ENCODE data around the gene SIAH1. TPM values are rescaled to one million over a fixed set of nuclear protein-coding genes. Genes with fewer than 3 reads are reported as not detected.
"Not testable (repeated sequence)": the region's sequence is repeated elsewhere in the genome, so short reads cannot be mapped to it uniquely, and the experiment has no call there.

SIAH1 gene
- total RNA-seq, 4 donors from 2014 or later, result 21.6 to 31.0 (median 25.9) TPM

- H3K4me1 ChIP-seq, result peaks cover 75 to 91% (median 87%) of the 10 kb centered on the region in 4 donors
- TF ChIP-seq POLR2A (IDR thresholded peaks at IDR 0.05; ENCODE audit: low read depth) (no peak), POLR2AphosphoS5 (IDR thresholded peaks at IDR 0.05) (no peak), EP300 (IDR thresholded peaks at IDR 0.05) (no peak), CTCF (IDR thresholded peaks at IDR 0.05) (no peak)
- H3K36me3 ChIP-seq, result no peaks in the 10 kb centered on the region
- intact Hi-C loops (cut with DNase I), result no loop called here
- H3K9me3 ChIP-seq, result no peaks in the 10 kb centered on the region
- DNase-seq (ENCODE audit: extremely low spot score), result no peak
- no peak overlapping the region for H3K4me3 ChIP-seq
- H3K27me3 ChIP-seq, result no peaks in the 10 kb centered on the region
- 78% methylated on average over 4 of the region's 4 CpGs for WGBS
- no peak overlapping the region for H3K27ac ChIP-seq (replicated peaks in 1 of 4)
Observed at GRCh38 chr16:48373258-48374029, 11.8 kb downstream of the SIAH1 start.

GRCh38 chr16:48372744-48373143 is 12.5 kb downstream of the SIAH1 start:
- 88% methylated on average over 4 of the region's 4 CpGs for WGBS
- intact Hi-C loops (cut with DNase I), result no loop called here
- H3K9me3 ChIP-seq, result no peaks in the 10 kb centered on the region
- H3K4me3 ChIP-seq, result no peak overlapping the region
- H3K27ac ChIP-seq (replicated peaks in 1 of 4), result no peak overlapping the region
- peaks cover 68 to 84% (median 82%) of the 10 kb centered on the region in 4 donors for H3K4me1 ChIP-seq
- no peaks in the 10 kb centered on the region for H3K27me3 ChIP-seq
- no peak for DNase-seq (ENCODE audit: extremely low spot score)
- TF ChIP-seq POLR2A (IDR thresholded peaks at IDR 0.05; ENCODE audit: low read depth), result no peak
- TF ChIP-seq POLR2AphosphoS5 (IDR thresholded peaks at IDR 0.05), result no peak
- no peak for TF ChIP-seq CTCF (IDR thresholded peaks at IDR 0.05)
- no peak for TF ChIP-seq EP300 (IDR thresholded peaks at IDR 0.05)
- no peaks in the 10 kb centered on the region for H3K36me3 ChIP-seq

- TF ChIP-seq EP300 (IDR thresholded peaks at IDR 0.05), result no peak
- no peak for TF ChIP-seq POLR2A (IDR thresholded peaks at IDR 0.05; ENCODE audit: low read depth)
- no peak for TF ChIP-seq POLR2AphosphoS5 (IDR thresholded peaks at IDR 0.05)
- TF ChIP-seq CTCF (IDR thresholded peaks at IDR 0.05), result no peak
- intact Hi-C loops (cut with DNase I), result no loop called here
- Histone ChIP-seq H3K27me3 (no peaks in the 10 kb centered on the region), H3K4me3 (no peak overlapping the region), H3K36me3 (no peaks in the 10 kb centered on the region), H3K27ac (replicated peaks in 1 of 4) (no peak overlapping the region), H3K9me3 (no peaks in the 10 kb centered on the region), H3K4me1 (peaks cover 68 to 84% (median 82%) of the 10 kb centered on the region in 4 donors)
- DNase-seq (ENCODE audit: extremely low spot score), result no peak
Observed at GRCh38 chr16:48371393-48371780, 13.8 kb downstream of the SIAH1 start.

DNA sequence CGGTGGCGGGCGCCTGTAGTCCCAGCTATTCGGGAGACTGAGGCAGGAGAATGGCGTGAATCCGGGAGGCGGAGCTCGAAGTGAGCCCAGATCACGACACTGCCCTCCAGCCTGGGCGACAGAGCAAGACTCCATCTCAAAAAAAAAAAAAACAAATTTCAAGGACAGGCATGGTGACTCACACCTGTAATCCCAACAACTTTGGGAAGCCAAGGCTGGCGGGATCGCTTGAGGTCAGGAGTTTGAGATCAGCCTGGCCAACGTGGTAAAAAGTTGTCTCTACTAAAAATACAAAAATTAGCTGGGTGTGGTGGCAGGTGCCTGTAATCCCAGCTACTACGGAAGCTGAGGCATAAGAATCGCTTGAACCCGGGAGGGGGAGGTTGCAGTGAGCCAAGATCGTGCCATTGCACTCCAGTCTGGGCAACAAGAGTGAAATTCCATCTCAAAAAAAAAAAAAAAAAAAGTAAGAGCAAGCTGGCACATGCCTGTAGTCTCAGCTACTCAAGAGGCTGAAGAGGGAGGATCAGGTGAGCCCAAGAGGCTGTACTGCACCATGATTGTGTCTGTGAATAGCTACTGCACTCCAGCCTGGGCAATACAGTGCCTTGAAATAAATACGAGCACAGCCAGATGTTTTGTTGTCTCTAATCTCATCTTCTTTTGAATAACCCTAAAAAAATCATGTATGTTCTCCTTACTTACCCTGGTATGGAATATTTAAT is 14.4 kb downstream of the SIAH1 start:
- H3K27me3 ChIP-seq; H3K4me3 ChIP-seq; H3K9me3 ChIP-seq; DNase-seq (ENCODE audit: extremely low spot score); H3K27ac ChIP-seq (replicated peaks in 1 of 4); intact Hi-C loops (cut with DNase I); H3K36me3 ChIP-seq: not testable (repeated sequence)
- peaks cover 66 to 80% (median 78%) of the 10 kb centered on the region in 4 donors for H3K4me1 ChIP-seq
- 92% methylated on average over 18 of the region's 18 CpGs for WGBS

DNA sequence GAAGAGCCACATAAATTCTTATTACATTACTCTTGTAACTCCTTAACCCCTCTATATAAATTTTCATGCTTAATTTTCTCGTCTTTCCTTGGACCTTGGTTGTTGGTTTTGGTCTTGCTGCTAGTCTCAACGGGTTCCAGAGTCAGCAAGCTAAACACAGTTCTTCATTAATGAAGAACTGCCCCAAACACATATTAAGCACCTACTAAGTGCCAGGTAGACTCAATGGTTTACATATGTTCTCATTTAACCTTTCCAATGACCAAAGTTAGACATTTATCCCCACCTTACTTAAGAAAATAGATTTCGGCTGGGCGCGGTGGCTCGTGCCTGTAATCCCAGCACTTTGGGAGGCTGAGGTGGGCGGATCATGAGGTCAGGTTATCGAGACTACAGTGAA is 15.0 kb downstream of the SIAH1 start:
- Histone ChIP-seq H3K4me3 (no peak overlapping the region), H3K9me3 (no peaks in the 10 kb centered on the region), H3K36me3 (no peaks in the 10 kb centered on the region), H3K27ac (replicated peaks in 1 of 4) (no peak overlapping the region), H3K27me3 (no peaks in the 10 kb centered on the region), H3K4me1 (peaks cover 64 to 79% (median 77%) of the 10 kb centered on the region in 4 donors)
- intact Hi-C loops (cut with DNase I), result no loop called here
- no peak for TF ChIP-seq POLR2AphosphoS5 (IDR thresholded peaks at IDR 0.05)
- no peak for TF ChIP-seq EP300 (IDR thresholded peaks at IDR 0.05)
- no peak for TF ChIP-seq CTCF (IDR thresholded peaks at IDR 0.05)
- no peak for TF ChIP-seq POLR2A (IDR thresholded peaks at IDR 0.05; ENCODE audit: low read depth)
- 98% methylated on average over 8 of the region's 8 CpGs for WGBS
- no peak for DNase-seq (ENCODE audit: extremely low spot score)
